GM18861 (cell line): ENCODE results near the gene DCC.

Experiments
- ATAC-seq: cut with Tn5 transposase; IDR thresholded peaks from one replicate; pipeline ENCODE4 v1.9.1; 2021; ENCODE audit not compliant: unreplicated experiment

Gene DCC

GRCh38 chr18:53148123-53148522, 808.1 kb downstream of the DCC start:
- ATAC-seq = no peak

DNA sequence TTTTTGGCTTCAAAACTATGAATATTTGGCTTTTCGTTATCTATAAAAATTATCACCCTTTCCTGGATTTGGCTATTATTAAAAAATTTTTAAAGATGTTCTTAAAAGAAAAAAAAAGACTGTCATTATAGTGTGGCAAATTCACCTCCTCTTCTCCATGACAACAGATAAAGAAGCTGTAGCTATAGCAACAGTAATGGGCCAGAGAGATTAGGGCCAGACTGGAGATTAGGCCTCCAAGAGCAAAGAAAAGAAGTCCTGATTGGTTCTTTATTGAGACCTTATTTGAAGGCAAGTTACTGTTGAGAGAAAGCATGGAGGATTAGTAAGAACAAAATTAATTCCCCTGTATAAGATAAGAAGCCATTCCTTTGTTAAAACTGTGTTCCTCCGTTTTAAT, 812.5 kb downstream of the DCC start:
- no peak for ATAC-seq

DNA sequence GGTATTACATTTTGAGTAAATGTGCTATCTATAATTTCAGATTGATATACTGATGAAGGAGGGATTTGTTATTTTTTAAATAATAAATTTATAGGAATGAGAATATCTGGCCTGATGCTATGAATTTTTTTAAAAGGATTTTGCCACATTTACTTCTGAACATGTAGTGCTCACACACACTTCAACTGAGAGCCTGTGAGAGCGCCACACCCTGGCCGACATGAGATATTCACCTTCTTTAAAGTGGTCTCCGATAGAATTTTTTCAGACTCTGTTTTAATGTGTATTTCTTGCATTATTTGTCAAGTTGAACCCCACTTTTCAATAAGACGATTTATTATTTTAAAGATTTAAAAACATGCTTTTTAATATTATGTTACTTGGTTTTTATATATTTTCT, 813.3 kb downstream of the DCC start:
- no peak for ATAC-seq

DNA sequence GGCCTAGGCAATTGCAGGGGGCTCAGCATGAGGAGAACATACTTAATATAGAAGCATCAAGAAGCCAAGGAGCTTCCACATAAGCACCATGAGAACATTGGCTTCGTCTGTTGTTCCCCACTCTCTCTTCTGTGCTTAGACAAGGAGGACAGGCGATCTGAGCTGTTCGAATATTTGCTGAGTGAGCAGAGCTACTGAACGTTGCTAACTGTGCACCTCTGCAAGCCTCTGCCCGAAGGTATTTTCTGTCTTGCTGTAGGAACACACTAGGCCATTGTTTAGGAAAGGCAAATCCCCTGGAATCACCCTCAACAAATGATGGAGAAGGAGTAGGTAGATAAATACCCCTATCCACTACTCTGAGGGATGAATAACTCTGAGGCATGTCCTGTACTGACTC, 813.8 kb downstream of the DCC start:
- no peak for ATAC-seq

GRCh38 chr18:53165770-53166169, 825.8 kb downstream of the DCC start:
- ATAC-seq = no peak

- ATAC-seq = no peak
These were observed 829.3 kb downstream of the DCC start for GRCh38 chr18:53169346-53169745.

DNA sequence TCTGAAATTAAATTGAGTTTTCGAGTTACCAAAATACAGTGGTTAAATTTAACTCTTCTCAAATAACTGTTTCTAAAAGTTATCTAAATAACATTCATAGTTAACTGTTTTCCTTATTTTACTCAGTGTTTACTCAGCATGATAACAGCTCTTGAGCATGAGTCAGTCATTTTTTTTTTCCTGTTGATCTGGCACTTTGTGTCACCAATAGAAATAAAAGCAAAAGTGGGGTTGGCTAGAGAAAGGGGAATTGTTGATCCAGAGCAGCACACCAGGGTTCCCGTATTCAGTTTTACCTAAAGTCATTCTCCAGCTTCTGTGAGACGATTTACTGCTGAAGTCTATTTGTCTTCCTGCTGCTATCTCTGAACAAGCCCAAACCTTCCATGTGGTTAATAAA, 851.6 kb downstream of the DCC start:
- no peak for ATAC-seq

DNA sequence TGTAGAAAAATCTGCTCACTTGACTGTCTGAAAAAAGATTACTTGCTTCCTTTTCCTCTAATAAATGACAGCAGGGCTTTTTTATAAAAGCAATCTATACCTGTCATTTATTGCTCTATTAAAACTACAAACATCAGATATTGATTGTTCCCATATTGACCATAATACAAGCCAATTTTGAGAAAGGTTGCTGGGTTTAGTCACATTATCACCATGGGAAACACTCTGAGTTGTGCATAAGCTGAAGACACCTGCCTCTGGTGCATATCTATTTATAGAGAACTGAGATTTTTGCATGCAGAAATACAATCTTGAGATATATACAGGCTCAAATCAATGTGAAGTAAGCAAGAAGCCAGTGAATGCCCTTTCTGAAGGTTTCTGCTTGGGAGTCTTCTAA, 853.9 kb downstream of the DCC start:
- ATAC-seq = no peak

DNA sequence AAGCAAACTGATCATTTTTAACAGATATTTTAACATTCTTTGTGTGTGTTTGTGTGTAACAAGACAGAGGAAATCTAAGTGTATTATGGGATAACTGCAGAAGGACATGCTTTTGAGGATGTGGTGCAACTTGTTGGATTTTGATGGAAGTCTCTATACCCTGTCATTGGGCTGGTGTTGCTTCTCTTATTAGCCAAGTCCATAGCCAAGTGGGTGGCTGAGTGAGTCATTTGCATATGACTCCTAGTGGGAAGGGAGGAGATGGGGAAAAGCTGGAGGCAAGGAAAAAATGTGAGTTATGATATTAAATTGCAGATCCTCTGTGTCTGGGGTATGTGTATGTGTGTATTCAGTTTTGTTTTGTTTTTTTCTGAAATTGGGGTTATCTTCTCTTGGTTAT, 879.9 kb downstream of the DCC start:
- ATAC-seq = no peak

DNA sequence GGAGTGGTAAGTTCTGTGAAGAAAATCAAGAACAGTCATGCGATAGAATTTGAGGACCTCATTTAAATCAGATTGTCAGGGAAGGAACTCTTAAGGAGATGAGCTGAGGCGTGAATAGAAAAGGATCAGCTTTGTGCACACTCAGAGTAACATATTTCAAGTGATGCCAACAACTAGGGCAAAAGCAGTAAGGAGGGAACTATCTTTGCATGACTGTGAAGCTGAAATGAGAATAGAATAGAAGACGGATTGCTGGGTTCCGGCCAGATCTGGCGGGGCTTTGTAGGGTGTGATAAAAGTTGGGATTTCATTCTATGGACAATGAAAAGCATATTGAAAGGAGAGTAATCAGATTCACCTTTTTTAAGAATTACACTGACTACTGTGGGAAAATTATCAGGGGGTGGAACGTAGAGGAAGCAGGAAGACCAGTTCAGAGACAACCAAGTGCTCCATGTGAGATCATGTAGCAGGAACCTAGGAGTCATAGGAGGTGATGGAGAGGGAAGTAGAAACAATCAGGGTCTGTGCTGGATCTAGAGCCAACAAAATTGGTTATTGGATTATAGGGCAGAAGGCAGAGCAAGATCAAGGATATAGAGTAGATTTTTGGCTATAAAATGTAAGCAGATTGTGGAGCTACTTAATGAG, 884.3 kb downstream of the DCC start:
- ATAC-seq = no peak

DNA sequence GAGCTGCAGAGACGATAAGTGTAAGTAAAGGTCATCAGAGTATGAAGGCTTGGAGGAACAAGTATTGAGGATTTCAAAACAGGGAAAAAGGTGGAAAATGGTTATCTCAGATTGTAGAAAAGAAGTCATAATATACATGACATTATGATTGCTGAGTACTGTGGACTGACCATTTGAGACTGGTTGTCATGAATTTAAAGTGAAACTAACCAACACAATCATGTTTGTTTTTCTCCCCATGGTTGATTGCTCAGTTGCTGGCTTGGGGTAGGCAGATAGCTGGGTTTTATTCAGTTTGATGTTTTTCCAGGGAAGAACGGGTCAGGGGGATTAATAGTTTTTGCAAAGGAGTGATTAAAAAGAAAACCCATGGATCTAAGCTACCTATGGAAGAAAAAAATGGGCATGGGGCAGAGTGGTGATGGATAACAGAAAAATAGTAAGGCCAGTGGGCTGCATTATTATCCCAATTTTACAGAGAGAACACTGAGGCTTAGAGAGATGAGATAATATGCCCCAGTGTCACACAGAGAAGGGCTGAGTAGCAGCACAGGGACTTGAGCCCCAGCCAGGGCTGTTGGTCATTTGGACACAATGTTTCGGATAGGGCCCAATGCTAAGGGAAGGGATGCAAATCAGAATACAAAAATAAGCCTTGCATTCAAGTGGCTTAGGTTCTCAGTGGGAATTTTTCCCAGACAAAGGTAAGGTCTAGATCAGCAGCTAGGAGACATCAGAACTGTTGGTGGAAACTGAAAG, 885.7 kb downstream of the DCC start:
- no peak for ATAC-seq

DNA sequence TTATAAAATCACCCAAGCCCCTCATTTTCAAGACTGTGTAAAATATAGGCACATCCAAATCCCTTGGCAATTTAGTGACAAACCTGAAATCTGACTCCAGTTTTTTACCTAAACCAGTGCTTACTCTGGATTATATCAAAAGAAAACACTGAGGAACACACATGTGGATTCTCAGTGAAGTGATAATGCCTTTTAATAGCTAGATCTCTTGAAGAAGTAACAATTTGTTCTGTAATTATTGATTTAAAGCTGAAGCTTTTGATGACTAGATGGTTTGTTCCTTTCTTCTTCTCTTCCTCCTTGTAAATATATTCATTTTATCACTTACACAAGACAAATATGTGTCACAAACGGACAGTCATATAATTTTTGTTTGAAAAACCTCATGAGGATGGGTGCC, 894.6 kb downstream of the DCC start:
- no peak for ATAC-seq

- ATAC-seq = no peak
These were observed 901.2 kb downstream of the DCC start for GRCh38 chr18:53241161-53241560.

DNA sequence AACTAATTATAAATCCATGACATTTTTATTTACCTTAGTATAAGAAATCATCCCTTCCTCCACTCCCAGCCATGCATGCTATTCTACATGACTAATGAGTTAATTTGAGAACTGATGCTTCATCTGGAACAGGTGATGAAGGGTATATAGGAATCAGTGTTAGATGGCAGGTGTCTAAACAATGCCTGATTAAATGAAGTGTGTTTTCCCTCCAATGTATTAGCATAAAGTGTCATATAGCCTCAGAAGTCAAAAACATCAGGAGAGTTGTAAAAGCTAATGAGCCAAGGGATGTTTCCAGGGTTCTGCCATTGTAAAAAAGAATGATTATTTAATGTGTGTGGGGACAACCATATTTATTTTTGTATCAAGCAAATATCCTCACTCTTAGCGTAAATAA, 913.8 kb downstream of the DCC start:
- no peak for ATAC-seq

- ATAC-seq = no peak
These were observed 914.3 kb downstream of the DCC start for GRCh38 chr18:53254265-53254664.

GRCh38 chr18:53261241-53261640, 921.2 kb downstream of the DCC start:
- ATAC-seq = no peak

- no peak for ATAC-seq
These were observed 926.9 kb downstream of the DCC start for GRCh38 chr18:53266850-53267249.

- no peak for ATAC-seq
These were observed 928.5 kb downstream of the DCC start for GRCh38 chr18:53268455-53268854.

DNA sequence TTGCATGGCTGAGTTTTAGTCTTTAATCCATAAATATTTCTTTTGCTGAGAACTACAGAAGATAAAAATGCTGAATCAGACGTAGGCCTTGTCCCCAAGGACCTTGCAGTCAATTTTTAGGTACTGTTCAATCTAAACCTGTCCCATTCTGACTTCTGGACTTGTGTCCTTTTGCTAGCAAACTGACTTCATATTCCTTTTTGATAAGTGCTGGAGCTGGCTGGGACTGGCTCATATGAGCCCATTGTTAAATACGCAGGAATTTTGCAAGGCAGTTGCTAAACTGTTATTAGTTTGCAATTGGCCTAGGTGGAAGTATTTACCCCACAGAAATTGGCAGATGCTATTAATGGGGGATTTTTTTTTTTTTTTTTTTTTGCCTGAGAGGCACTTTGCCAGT, 941.4 kb downstream of the DCC start:
- ATAC-seq = no peak

- ATAC-seq = no peak
These were observed 943.7 kb downstream of the DCC start for GRCh38 chr18:53283708-53284107.

- no peak for ATAC-seq
These were observed 965.5 kb downstream of the DCC start for GRCh38 chr18:53305461-53305860.

- no peak for ATAC-seq
These were observed 979.6 kb downstream of the DCC start for GRCh38 chr18:53319628-53320027.

DNA sequence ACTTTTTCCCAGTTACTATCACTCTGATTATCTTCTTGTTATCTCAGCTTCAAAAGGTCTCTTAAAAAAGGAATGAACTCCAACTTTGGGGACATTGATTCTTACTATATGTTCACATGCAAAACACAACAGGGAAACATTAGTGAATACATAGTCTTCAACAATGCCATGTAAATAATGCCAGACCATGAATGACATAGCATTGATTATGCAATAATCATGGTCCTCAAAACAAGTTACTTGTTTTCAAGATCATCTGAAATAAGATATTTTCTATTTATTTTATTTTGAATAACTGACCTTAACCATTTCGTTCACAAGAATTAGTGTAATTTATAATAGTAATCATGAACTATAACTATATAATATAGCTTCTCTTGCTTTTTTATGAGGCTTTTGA, 982.2 kb downstream of the DCC start:
- ATAC-seq = no peak
